Loucy (cell line): Measurements from ENCODE around the gene ERFE.

Experiments used
- EZH2phosphoT487 ChIP-seq: fragments of 200-600 bp; IDR thresholded peaks from 2 replicates; pipeline ENCODE4 v1.6.1; 2018; ENCODE audit warnings: antibody characterized with exemption, mild to moderate bottlenecking, moderate library complexity, borderline replicate concordance
- TF ChIP-seq, protein P1 (sequence below): fragments of 200-600 bp; sonication (generic); conservative IDR thresholded peaks from 2 replicates; pipeline ENCODE4 v1.5.1; 2014; ENCODE audit warnings: mild to moderate bottlenecking, antibody characterized with exemption, low read length

DNA sequence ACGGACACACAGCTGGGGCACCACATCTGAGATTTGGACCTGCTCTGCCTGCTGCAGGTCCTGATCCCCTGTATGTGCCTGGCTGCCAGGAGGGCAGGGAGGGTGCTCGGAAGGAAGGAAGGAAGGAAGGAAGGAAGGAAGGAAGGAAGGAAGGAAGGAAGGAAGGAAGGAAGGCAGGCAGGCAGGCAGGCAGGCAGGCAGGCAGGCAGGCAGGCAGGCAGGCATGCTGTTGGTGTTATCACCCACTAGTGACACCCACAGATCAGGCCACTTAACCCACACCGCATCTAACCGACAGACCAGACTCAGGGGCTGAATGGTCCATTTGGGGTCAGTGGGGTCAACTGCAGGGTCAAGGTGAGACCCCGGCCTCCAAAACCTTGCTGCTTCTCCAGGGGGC lies 14.5 kb upstream of the ERFE start:
- TF ChIP-seq, protein P1, sequence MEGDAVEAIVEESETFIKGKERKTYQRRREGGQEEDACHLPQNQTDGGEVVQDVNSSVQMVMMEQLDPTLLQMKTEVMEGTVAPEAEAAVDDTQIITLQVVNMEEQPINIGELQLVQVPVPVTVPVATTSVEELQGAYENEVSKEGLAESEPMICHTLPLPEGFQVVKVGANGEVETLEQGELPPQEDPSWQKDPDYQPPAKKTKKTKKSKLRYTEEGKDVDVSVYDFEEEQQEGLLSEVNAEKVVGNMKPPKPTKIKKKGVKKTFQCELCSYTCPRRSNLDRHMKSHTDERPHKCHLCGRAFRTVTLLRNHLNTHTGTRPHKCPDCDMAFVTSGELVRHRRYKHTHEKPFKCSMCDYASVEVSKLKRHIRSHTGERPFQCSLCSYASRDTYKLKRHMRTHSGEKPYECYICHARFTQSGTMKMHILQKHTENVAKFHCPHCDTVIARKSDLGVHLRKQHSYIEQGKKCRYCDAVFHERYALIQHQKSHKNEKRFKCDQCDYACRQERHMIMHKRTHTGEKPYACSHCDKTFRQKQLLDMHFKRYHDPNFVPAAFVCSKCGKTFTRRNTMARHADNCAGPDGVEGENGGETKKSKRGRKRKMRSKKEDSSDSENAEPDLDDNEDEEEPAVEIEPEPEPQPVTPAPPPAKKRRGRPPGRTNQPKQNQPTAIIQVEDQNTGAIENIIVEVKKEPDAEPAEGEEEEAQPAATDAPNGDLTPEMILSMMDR = no peak
- no peak for TF ChIP-seq EZH2phosphoT487
